Fibroblast of pulmonary artery (primary cell): Measurements from ENCODE around the gene QSOX2.

Experiments used
- DNase-seq: peaks from one replicate; pipeline ENCODE4 v3.0.0-alpha.2; 2010; ENCODE audit warnings: low read depth
- H3K4me3 ChIP-seq: replicated peaks from 2 replicates; pipeline ENCODE4 v1.5.1; 2011; ENCODE audit warnings: low read depth, mild to moderate bottlenecking, control low read depth, low read length, moderate library complexity
- CTCF ChIP-seq: IDR thresholded peaks from 2 replicates; pipeline ENCODE4 v1.5.1; 2011; ENCODE audit warnings: mild to moderate bottlenecking, control low read depth, low read length, inconsistent platforms; ENCODE audit errors: missing control alignments

The QSOX2 gene

GRCh38 chr9:136253246-136254130 is 7.9 kb upstream of the QSOX2 start:
- no peak overlapping the region for H3K4me3 ChIP-seq
- no peak for DNase-seq
- no peak for TF ChIP-seq CTCF

- H3K4me3 ChIP-seq: no peak overlapping the region
Measured at GRCh38 chr9:136252846-136253245, 7.2 kb upstream of the QSOX2 start.

GRCh38 chr9:136252281-136252680 is 6.7 kb upstream of the QSOX2 start:
- no peak for DNase-seq
- no peak for TF ChIP-seq CTCF
- H3K4me3 ChIP-seq: no peak overlapping the region

More at GRCh38 chr9:136252846-136253245, 7.2 kb upstream of the QSOX2 start:
- DNase-seq: no peak
- TF ChIP-seq CTCF: no peak

GRCh38 chr9:136251264-136252115 is 5.9 kb upstream of the QSOX2 start:
- no peak for DNase-seq

GRCh38 chr9:136250676-136251075 is 5.1 kb upstream of the QSOX2 start:
- DNase-seq: no peak
- no peak for TF ChIP-seq CTCF
- H3K4me3 ChIP-seq: no peak overlapping the region

More at GRCh38 chr9:136251264-136252115, 5.9 kb upstream of the QSOX2 start:
- TF ChIP-seq CTCF: no peak
- no peak overlapping the region for H3K4me3 ChIP-seq

GRCh38 chr9:136249877-136250559 is 4.4 kb upstream of the QSOX2 start:
- no peak for DNase-seq
- TF ChIP-seq CTCF: no peak
- H3K4me3 ChIP-seq: no peak overlapping the region
